ENCODE results near the gene BET1L. TPM values are rescaled to one million over a fixed set of nuclear protein-coding genes. Genes with fewer than 3 reads are reported as not detected.
"Not testable (repeated sequence)": the region's sequence is repeated elsewhere in the genome, so short reads cannot be mapped to it uniquely, and the experiment has no call there.

BET1L gene
- polyA plus RNA-seq, 3 donors = 41.7 to 43.2 (median 41.9) TPM

- DNase-seq (ENCODE audit: low read depth in 3 of 3, low spot score in 2 of 3) = no peak
These were observed 25.8 kb upstream of the BET1L start for GRCh38 chr11:232783-233565.

GRCh38 chr11:230431-230830, 23.2 kb upstream of the BET1L start:
- DNase-seq (ENCODE audit: low read depth in 3 of 3, low spot score in 2 of 3) = no peak

DNA sequence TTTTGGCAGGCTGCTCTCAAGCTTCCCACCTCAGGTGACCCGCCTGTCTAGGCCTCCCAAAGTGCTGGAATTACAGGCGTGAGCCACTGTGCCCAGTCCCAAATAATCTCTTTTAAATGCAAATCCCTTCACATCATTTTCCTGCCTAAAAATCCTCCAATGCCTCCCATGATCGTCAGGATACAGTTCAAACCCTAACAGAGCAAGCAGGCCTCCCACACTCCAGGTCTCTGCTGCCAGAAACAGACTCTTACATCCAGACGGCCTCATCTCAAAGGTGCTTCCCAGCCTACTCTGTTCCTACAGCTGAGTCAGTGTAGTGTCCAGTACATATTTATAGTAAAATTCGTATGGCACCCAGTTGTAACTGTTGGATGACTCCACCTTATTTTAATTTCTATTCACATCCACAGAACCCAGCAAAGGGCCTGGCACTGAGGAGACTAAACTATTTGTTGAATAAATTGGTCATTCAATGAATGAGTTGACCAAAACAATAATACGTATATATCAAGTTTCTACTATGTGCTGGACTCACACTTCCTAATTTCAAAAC, 20.7 kb upstream of the BET1L start:
- DNase-seq (ENCODE audit: low read depth in 3 of 3, low spot score in 2 of 3) = no peak

DNA sequence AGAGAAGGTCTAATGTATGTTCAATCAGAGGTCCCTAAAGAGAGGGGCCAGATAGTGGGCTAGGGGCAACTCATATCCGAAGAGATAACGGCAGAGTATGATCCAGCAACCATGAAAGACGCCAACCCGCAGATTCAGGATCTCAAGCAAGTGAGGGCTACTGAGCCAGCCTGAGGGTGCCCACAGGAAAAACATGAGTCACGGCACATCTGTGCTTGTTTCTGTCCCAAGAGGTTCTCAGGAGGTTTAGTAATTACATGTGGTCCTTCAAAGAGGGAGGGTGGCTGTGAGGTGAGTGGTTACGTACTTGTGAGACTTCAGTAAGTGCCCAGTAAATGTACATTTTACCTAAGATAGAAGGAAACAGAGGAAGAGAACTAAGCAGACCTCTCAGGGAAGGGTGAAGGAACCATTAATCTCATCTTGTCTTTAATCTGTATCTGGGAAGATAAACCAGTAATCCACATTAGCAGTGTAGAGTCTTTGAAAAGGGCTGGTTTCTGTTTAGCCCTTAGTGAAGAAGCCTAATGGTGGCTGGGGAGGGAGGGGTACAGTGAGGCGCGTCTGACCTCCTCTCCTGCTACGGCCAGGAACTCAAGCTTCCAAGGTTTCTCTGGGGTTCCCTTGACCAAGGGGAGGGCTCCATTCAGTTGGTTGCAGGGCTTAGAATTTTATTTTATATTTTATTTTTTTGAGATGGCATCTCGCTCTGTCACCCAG, 18.7 kb upstream of the BET1L start:
- DNase-seq (ENCODE audit: low read depth in 3 of 3, low spot score in 2 of 3) = no peak

DNA sequence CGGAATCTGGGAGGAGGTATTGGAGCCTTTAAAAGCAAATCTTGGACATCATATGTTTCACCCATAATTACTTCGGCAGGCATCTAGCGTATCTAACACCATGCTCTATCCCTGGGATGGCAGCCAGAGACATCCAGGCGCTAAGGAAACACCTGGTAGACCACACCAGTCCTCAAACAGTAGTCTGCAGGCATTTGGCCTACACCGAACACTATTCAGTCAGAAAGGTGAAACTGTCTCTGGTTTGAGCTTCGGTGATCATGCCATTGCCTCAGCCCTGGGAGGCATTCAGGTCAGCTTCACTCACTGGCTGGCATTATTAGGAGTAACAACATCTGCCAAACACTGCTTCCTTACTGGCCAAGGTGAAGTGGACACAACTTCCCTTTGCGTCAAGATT, 17.2 kb upstream of the BET1L start:
- DNase-seq (ENCODE audit: low read depth in 3 of 3, low spot score in 2 of 3) = no peak

GRCh38 chr11:223884-224283, 16.7 kb upstream of the BET1L start:
- no peak for DNase-seq (ENCODE audit: low read depth in 3 of 3, low spot score in 2 of 3)

GRCh38 chr11:223026-223789, 16.0 kb upstream of the BET1L start:
- no peak for DNase-seq (ENCODE audit: low read depth in 3 of 3, low spot score in 2 of 3)

DNA sequence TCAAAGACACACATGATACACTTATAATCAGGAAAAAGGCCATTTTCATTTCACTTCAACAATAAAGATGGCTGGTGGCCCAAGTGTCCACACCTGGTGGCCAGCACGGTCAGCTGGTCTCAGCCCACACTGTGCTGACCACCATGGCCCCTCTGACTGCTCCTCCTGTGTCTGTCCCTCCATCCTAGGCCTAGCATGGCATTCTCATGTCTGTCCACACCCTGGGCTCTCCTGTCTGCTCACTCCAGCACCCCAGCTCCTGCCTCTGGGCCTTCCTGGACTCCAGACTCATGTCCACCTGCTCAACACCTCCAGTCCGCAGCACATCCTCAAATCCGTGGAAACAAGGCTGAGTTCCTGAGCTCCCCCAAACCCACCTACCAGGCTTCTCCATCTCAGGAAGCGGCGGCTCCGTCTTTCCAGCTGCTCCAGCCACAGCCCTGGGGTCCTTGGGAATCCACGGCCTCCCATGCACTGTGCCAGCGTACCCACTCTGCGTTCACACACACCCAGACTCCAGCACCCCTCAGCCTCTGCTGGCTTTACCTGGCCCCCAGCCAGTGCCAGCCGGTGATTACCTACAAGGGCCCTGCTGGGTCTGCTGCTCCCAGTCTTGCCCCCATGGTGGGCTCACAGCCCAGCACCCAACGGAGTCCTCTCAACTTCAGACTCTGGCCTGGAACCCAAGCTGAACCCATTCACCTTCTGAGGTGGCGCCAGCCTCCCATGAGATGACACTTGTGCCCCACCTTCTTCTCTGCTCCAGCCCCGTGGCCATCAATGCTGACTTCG, 15.0 kb upstream of the BET1L start:
- DNase-seq (ENCODE audit: low read depth in 3 of 3, low spot score in 2 of 3) = no peak

DNA sequence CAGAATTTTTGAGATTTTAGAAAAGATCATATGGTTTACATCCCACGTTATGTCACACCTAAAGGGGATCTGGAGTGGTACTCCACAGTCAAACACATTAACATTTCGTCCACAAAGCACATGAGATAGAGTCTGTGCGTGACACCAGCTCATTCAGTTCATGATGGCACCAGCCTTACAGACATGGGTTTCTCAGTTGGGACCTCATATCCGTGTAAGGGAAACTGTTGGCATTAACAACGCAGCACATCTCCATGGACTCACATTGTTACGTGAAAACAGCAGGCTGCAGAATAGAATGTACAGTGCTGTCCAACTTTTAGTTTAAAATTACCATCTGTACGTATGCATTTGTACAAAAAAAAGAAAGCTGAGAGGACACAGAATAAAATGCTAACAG, 14.3 kb upstream of the BET1L start:
- no peak for DNase-seq (ENCODE audit: low read depth in 3 of 3, low spot score in 2 of 3)

DNA sequence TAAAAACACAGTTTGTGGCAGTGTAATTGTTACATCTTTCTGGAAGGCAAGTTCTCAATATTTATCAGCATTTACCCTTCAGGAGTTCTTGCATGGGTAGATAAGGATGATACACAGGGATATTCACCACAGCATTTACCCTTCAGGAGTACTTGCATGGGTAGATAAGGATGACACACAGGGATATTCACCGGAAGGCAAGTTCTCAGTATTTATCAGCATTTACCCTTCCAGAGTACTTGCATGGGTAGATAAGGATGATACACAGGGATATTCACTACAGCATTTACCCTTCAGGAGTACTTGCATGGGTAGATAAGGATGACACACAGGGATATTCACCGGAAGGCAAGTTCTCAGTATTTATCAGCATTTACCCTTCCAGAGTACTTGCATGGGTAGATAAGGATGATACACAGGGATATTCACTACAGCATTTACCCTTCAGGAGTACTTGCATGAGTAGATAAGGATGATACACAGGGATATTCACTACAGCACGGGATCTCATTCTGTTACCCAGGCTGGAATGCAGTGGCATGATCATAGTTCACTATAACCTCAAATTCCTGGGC, 13.5 kb upstream of the BET1L start:
- DNase-seq (ENCODE audit: low read depth in 3 of 3, low spot score in 2 of 3) = not testable (repeated sequence)

- no peak for DNase-seq (ENCODE audit: low read depth in 3 of 3, low spot score in 2 of 3)
These were observed 11.8 kb upstream of the BET1L start for GRCh38 chr11:218815-219593.

DNA sequence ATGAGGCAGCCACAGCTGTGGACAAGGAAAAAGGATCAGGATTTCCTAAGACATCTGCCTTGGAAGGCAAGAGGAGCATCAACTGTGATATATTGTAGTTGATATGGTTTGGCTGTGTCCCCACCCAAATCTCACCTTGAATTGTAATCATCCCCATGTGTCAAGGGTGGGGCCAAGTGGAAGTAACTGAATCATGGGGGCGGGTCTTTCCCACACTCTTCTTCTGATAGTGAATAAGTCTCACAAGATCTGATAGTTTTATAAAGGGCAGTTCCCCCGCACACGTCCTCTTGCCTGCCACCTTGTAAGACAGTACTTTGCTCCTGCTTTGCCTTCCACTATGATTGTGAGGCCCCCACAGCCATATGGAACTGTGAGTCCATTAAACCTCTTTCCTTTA, 10.5 kb upstream of the BET1L start:
- no peak for DNase-seq (ENCODE audit: low read depth in 3 of 3, low spot score in 2 of 3)

DNA sequence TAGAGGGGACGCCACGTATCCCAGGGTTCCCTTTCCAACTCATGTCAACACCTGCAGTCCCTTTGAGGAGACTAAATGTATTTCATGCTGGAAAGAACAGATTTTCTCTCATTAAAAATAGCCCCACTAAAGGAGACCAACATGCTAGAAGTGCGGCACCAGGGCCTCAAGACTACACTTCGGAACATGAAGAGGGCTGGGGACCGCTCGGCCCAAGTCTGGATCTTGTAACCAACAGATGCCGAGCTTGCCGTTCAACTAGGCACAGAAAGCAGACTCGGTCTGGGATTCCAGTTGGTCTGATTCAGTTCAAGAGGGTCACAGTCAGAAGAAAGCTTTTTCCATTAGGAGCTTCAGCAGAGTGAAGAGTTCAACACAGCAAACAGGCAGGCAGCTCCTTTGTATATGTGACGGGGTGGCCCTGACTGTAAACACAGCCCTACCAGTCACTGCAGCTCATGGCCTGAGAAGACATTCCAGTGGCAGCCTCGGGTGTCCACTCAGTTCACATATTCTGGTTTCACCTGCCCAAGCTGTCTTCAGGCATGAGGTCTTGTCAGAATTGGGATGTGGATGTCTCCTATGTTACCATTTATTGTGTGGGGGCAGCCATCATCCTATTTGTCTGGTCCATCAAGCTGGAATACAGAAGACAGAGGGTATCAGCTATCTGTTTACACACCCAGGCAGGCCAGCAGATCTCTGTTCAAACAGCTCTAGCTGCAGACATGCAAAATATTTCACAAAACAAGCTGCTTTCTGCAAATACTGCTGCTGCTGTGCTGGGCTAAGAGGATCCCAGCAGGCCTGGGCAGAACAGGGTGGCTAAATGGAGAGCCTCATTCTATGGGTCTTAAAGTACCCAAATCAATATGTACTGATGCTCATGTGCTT, 9.1 kb upstream of the BET1L start:
- no peak for DNase-seq (ENCODE audit: low read depth in 3 of 3, low spot score in 2 of 3)

- no peak for DNase-seq (ENCODE audit: low read depth in 3 of 3, low spot score in 2 of 3)
These were observed 8.4 kb upstream of the BET1L start for GRCh38 chr11:215581-216037.

- no peak for DNase-seq (ENCODE audit: low read depth in 3 of 3, low spot score in 2 of 3)
These were observed 6.9 kb upstream of the BET1L start for GRCh38 chr11:214083-214482.

DNA sequence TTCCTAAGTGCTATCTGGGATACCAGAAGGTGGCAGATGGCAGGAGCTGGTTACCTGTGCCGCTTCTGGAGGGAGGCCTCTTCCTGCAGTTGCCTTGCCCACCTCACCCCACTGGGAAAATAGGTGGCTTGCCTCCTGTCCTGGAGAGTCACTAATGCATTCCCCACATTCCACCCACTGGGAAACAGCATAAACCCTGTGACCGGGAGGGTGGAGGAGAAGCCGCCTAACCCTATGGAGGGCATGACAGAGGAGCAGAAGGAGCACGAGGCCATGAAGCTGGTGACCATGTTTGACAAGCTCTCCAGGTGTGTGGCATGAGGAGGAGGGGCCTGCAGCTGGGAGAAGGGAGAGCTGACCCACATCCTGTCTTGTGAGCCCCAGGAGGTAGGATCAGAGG, 5.9 kb upstream of the BET1L start:
- no peak for DNase-seq (ENCODE audit: low read depth in 3 of 3, low spot score in 2 of 3)

- no peak for DNase-seq (ENCODE audit: low read depth in 3 of 3, low spot score in 2 of 3)
These were observed 5.2 kb upstream of the BET1L start for GRCh38 chr11:212150-213100.
